Esophagus mucosa (tissue), 1 donor: ENCODE results near the gene SMIM24. TPM values are rescaled to one million over a fixed set of nuclear protein-coding genes. Genes with fewer than 3 reads are reported as not detected.
"Not testable (repeated sequence)": the region's sequence is repeated elsewhere in the genome, so short reads cannot be mapped to it uniquely, and the experiment has no call there.

Source experiments
- ATAC-seq: fragments of 200-7000 bp; cut with Tn5 transposase; one replicate; pipeline ENCODE4 v1.9.1; 2020
- total RNA-seq: library from RNA; stranded (reverse); gene quantifications from one replicate; pipeline ENCODE4 v1.2.4, GENCODE V29; 2023
- donor health status: DM: yes; HTN: yes; CAD: no.

The SMIM24 gene
- total RNA-seq, 1 donor from 2014 or later: not detected

- no peak for ATAC-seq
These were observed 24.9 kb downstream of the SMIM24 start for GRCh38 chr19:3455393-3455955.

GRCh38 chr19:3454656-3455392 lies 25.5 kb downstream of the SMIM24 start:
- no peak for ATAC-seq

GRCh38 chr19:3453840-3454239 lies 26.5 kb downstream of the SMIM24 start:
- ATAC-seq: no peak

GRCh38 chr19:3452942-3453214 lies 27.4 kb downstream of the SMIM24 start:
- ATAC-seq: not testable (repeated sequence)

GRCh38 chr19:3452171-3452941 lies 28.0 kb downstream of the SMIM24 start:
- ATAC-seq: no peak

GRCh38 chr19:3451451-3451866 lies 28.9 kb downstream of the SMIM24 start:
- no peak for ATAC-seq

- peak; percentile 75 for ATAC-seq
These were observed 29.4 kb downstream of the SMIM24 start for GRCh38 chr19:3450796-3451411.

- no peak for ATAC-seq
These were observed 31.6 kb downstream of the SMIM24 start for GRCh38 chr19:3448616-3449334.

- not testable (repeated sequence) for ATAC-seq
These were observed 33.7 kb downstream of the SMIM24 start for GRCh38 chr19:3446657-3447056.

GRCh38 chr19:3444695-3445234 lies 35.6 kb downstream of the SMIM24 start:
- peak; percentile 7 for ATAC-seq

- peak; percentile 29 for ATAC-seq
These were observed 36.3 kb downstream of the SMIM24 start for GRCh38 chr19:3443840-3444694.

- ATAC-seq: no peak
These were observed 37.7 kb downstream of the SMIM24 start for GRCh38 chr19:3442487-3443071.

GRCh38 chr19:3441986-3442329 lies 38.4 kb downstream of the SMIM24 start:
- ATAC-seq: no peak

GRCh38 chr19:3441089-3441985 lies 39.0 kb downstream of the SMIM24 start:
- ATAC-seq: no peak

GRCh38 chr19:3440082-3440481 lies 40.2 kb downstream of the SMIM24 start:
- peak; percentile 62 for ATAC-seq

- peak; percentile 95 for ATAC-seq
These were observed 45.4 kb downstream of the SMIM24 start for GRCh38 chr19:3434630-3435553.

- ATAC-seq: no peak
These were observed 46.4 kb downstream of the SMIM24 start for GRCh38 chr19:3433805-3434540.

GRCh38 chr19:3433313-3433712 lies 47.0 kb downstream of the SMIM24 start:
- no peak for ATAC-seq
